ENCODE results near the gene CFAP299. TPM values are rescaled to one million over a fixed set of nuclear protein-coding genes. Genes with fewer than 3 reads are reported as not detected.

The CFAP299 gene
- total and polyA plus RNA-seq, 4 donors, result 2.8 to 30.2 (median 6.6) TPM

GRCh38 chr4:80903020-80903419 lies 567.5 kb downstream of the CFAP299 start:
- no peak for ATAC-seq (ENCODE audit: insufficient read depth, low FRiP score)
- TF ChIP-seq CTCF (IDR thresholded peaks at IDR 0.05; ENCODE audit: control extremely low read depth, extremely low read depth), result no peak

GRCh38 chr4:80909938-80910337 lies 574.4 kb downstream of the CFAP299 start:
- no peaks in the 10 kb centered on the region for H3K36me3 ChIP-seq (ENCODE audit: control insufficient read depth in 4 of 4, insufficient read depth in 4 of 4, low read length in 4 of 4)
- ATAC-seq (ENCODE audit: insufficient read depth, low FRiP score) (no peak), DNase-seq (no peak)
- TF ChIP-seq CTCF (IDR thresholded peaks at IDR 0.05; ENCODE audit: control extremely low read depth, extremely low read depth), result no peak
- H3K9ac ChIP-seq (ENCODE audit: insufficient read depth in 1 of 2, low read length in 2 of 2), result no peak overlapping the region
- no peak overlapping the region for H3K27ac ChIP-seq (ENCODE audit: low read depth in 1 of 2, low read length in 1 of 2)
- peaks cover 0 to 2% (median 0%) of the 10 kb centered on the region in 5 donors for H3K4me1 ChIP-seq (ENCODE audit: control insufficient read depth in 5 of 5, insufficient read depth in 5 of 5, low read length in 5 of 5)
- no peaks in the 10 kb centered on the region for H3K27me3 ChIP-seq (ENCODE audit: control insufficient read depth in 3 of 3, insufficient read depth in 3 of 3, low read length in 2 of 3)
- H3K4me3 ChIP-seq, result no peak overlapping the region
- 92 to 96% methylated on average over 1 of the region's 1 CpG for WGBS, 2 donors
- H3K9me3 ChIP-seq (ENCODE audit: control insufficient read depth in 4 of 4, insufficient read depth in 3 of 4, low read length in 3 of 4), result peaks cover 0 to 7% (median 2%) of the 10 kb centered on the region in 4 donors

More at GRCh38 chr4:80903020-80903419, 567.5 kb downstream of the CFAP299 start:
- H3K4me1 ChIP-seq (ENCODE audit: control insufficient read depth in 5 of 5, insufficient read depth in 5 of 5, low read length in 5 of 5), result no peaks in the 10 kb centered on the region
- no peak for DNase-seq
- H3K36me3 ChIP-seq (ENCODE audit: control insufficient read depth in 4 of 4, insufficient read depth in 4 of 4, low read length in 4 of 4), result no peaks in the 10 kb centered on the region
- no peak overlapping the region for H3K27ac ChIP-seq (ENCODE audit: low read depth in 1 of 2, low read length in 1 of 2)
- H3K9me3 ChIP-seq (ENCODE audit: control insufficient read depth in 4 of 4, insufficient read depth in 3 of 4, low read length in 3 of 4), result peaks cover 0 to 7% (median 2%) of the 10 kb centered on the region in 4 donors
- H3K9ac ChIP-seq (ENCODE audit: insufficient read depth in 1 of 2, low read length in 2 of 2), result no peak overlapping the region
- no peak overlapping the region for H3K4me3 ChIP-seq
- no peaks in the 10 kb centered on the region for H3K27me3 ChIP-seq (ENCODE audit: control insufficient read depth in 3 of 3, insufficient read depth in 3 of 3, low read length in 2 of 3)

DNA sequence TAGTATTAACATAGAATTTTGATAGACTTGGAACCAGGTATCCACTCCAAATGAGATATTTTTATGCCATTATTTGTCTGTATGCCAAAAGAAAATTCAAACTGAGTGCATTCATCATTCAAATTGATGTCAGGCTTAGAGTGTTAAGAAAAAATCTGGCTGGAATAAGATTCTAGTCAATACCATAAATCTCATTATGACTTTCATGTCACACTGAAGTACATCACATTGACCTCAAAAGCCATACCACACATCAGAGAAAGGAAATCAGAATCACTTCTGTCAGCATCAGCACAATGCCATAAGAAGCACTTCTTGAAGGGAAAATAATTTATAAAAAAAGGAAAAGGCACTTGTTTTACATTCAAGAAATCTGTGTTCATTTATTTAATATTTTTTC lies 575.9 kb downstream of the CFAP299 start:
- H3K9ac ChIP-seq (ENCODE audit: insufficient read depth in 1 of 2, low read length in 2 of 2), result no peak overlapping the region
- H3K36me3 ChIP-seq (ENCODE audit: control insufficient read depth in 4 of 4, insufficient read depth in 4 of 4, low read length in 4 of 4), result no peaks in the 10 kb centered on the region
- H3K27me3 ChIP-seq (ENCODE audit: control insufficient read depth in 3 of 3, insufficient read depth in 3 of 3, low read length in 2 of 3), result no peaks in the 10 kb centered on the region
- peaks cover 0 to 2% (median 0%) of the 10 kb centered on the region in 5 donors for H3K4me1 ChIP-seq (ENCODE audit: control insufficient read depth in 5 of 5, insufficient read depth in 5 of 5, low read length in 5 of 5)
- DNase-seq, result no peak
- no peak overlapping the region for H3K4me3 ChIP-seq
- H3K9me3 ChIP-seq (ENCODE audit: control insufficient read depth in 4 of 4, insufficient read depth in 3 of 4, low read length in 3 of 4), result peaks cover 0 to 3% (median under 1%) of the 10 kb centered on the region in 4 donors
- no peak for TF ChIP-seq CTCF (IDR thresholded peaks at IDR 0.05; ENCODE audit: control extremely low read depth, extremely low read depth)
- no peak overlapping the region for H3K27ac ChIP-seq (ENCODE audit: low read depth in 1 of 2, low read length in 1 of 2)
- ATAC-seq (ENCODE audit: insufficient read depth, low FRiP score), result no peak

DNA sequence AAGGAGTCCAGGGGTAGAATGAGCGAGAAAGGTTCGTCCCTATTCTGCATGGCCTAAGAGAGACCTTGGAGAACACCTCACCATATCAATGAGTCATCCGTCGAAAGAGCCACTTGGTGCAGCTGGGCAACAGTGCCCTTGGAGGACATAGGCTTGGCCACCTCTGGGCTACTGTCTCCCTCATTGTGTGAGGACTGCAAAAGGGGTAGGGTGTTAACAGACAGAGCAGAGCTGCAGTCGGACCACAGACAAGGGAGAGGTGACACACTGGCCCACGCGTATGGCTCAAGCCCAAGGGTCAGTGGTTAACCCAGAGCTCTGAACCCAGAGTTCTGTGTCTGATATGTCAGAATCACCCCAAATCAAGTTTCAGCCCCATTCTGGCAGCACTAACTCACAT lies 576.8 kb downstream of the CFAP299 start:
- no peak overlapping the region for H3K27ac ChIP-seq (ENCODE audit: low read depth in 1 of 2, low read length in 1 of 2)
- ATAC-seq (ENCODE audit: insufficient read depth, low FRiP score) (no peak), DNase-seq (no peak)
- peaks cover 0 to 2% (median 0%) of the 10 kb centered on the region in 5 donors for H3K4me1 ChIP-seq (ENCODE audit: control insufficient read depth in 5 of 5, insufficient read depth in 5 of 5, low read length in 5 of 5)
- no peak overlapping the region for H3K4me3 ChIP-seq
- 93 to 94% methylated on average over 7 of the region's 7 CpGs for WGBS, 2 donors
- H3K9ac ChIP-seq (ENCODE audit: insufficient read depth in 1 of 2, low read length in 2 of 2), result no peak overlapping the region
- H3K27me3 ChIP-seq (ENCODE audit: control insufficient read depth in 3 of 3, insufficient read depth in 3 of 3, low read length in 2 of 3), result no peaks in the 10 kb centered on the region
- no peaks in the 10 kb centered on the region for H3K9me3 ChIP-seq (ENCODE audit: control insufficient read depth in 4 of 4, insufficient read depth in 3 of 4, low read length in 3 of 4)
- no peaks in the 10 kb centered on the region for H3K36me3 ChIP-seq (ENCODE audit: control insufficient read depth in 4 of 4, insufficient read depth in 4 of 4, low read length in 4 of 4)
- no peak for TF ChIP-seq CTCF (IDR thresholded peaks at IDR 0.05; ENCODE audit: control extremely low read depth, extremely low read depth)

All from lung (tissue), 12 donors.